GM18951 (cell line): ENCODE results near the gene CXCL9.

Source experiments
- POLR2A ChIP-seq: IDR thresholded peaks from 4 replicates; pipeline ENCODE4 v1.6.1; 2011; ENCODE audit warnings: mild to moderate bottlenecking; ENCODE audit not compliant: insufficient read length, insufficient read depth; ENCODE audit errors: extremely low read depth
- in situ Hi-C: fragments of 300-500 bp; cut with MboI; formaldehyde crosslinking; loops from one replicate; pipeline ENCODE4 v1.12.0; 2022; ENCODE audit warnings: low sequenced_read_pairs, mixed read lengths, inconsistent platforms; ENCODE audit not compliant: unreplicated experiment

CXCL9 gene

DNA sequence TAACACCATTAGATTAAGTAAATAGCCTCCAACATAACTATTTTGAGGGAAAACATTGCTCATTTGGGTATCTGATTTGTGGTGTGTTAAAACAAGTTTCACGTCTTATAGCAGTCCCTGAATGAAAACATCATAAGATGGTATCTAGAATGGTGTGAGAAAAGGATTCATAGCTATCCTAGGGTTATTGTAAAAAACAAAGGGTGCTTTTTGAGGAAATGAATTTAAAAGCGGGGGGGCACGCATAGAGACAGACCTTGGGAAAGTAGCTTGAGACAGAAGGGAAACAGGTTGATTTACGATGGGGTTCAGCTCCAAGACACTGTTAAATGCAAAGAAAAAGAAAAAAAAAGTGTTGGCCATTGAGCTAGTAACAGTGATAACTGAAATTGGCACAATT is 16.8 kb upstream of the CXCL9 start:
- in situ Hi-C loops, result no loop called here
- no peak for TF ChIP-seq POLR2A

DNA sequence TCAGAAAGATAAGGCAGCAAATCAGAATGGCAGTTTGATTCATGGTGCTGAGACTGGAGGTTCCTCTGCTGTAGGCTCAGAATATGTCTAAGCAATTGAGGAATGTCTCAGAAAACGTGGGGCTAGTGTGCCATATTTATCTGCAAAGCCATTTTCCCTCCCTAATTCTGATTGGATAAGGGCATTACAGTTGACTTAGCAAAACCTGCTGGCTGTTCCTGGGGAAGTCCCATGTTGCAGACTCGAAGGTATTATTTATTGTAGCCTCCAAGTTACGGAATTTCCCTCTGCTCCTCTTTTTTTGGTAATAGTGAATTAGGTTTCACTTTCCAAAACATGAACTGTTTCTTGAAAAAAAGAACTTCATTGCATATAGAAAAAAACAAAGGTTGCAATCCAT is 16.1 kb upstream of the CXCL9 start, which contains the start of gene CXCL10:
TSS of gene CXCL10 (minus strand) at position 109 of the 400 bp plus-strand sequence. CDS start at position 43, 66 bp downstream.
- in situ Hi-C loops, result no loop called here
- no peak for TF ChIP-seq POLR2A

DNA sequence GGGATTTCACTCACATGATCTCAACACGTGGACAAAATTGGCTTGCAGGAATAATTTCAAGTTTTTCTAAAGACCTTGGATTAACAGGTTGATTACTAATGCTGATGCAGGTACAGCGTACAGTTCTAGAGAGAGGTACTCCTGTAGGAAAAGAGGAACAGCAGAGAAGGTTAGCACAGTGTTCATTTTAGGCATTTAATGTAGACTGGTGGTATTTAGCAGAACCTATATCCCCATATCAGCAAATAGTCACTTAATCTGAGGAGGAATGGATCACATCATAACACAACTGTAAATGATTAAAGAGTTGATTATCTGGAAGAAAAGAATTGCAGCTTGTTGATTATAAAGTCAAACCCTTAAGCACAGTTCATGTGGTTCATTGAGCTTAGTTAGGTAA is 15.4 kb upstream of the CXCL9 start:
- in situ Hi-C loops, result no loop called here
- TF ChIP-seq POLR2A, result no peak

DNA sequence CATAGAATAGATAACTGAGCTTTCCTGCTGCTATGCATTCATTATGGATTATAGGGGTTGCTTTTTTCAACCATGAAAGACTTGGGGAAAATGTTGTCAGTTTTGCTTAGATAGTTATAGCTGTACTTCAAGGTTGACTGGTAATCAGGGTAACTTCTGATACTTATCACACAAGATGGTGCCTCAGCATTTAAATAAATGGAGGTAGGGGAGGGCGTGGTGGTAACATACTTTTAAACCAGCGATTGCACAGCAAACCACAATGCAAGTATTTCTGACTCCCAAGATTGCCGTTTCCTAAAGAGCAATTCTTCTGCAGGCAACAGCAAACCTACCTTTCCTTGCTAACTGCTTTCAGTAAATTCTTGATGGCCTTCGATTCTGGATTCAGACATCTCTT is 14.7 kb upstream of the CXCL9 start:
- in situ Hi-C loops, result no loop called here
- TF ChIP-seq POLR2A, result no peak

DNA sequence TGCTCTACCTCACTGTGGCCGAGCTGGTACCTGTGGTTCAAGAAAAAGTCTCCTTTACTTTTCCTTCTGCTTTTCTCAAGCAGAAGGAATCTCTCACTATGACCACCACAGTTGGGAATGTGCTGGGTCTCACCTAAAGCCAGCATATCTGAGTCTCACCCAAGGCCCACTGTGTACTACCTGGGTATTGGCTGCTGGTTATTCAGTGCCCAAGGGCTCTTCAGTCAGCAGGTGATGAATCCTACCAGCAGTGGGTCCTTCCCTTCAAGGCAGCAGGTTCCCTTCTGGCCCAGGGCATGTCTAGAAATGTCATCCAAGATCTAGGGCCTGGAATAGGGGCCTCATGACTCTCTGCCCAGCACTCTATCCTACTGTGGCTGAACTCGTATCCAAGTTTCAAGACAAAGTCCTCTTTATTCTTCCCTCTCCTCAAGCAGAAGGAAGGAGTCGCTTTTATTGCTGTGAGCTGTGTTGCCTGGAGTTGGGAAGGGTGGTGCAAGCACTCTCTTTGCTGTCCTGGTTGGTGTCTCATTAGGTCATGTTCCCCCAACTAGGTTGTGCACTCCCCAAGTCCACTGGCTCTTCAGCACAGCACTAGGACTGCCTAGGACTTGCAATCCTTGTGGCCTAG is 9.9 kb upstream of the CXCL9 start:
- TF ChIP-seq POLR2A, result no peak
- in situ Hi-C loops, result no loop called here

DNA sequence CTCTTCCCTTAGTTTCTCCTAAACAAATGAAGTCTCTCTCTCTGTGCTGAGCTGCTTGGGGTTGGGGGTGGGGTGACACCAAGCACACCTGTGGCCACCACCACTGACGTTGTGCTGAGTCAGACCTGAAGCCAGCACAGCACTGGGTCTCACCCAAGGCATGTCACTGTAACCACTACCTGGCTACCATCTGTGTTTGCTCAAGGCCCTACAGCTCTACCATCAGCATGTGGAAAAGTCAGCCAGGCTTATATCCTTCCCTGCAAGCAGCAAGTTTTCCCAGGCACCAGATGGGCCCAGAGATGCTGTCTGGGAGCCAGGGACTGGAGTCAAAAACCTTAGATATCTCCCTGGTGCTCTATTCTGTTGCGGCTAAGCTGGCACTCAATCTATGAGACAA is 9.1 kb upstream of the CXCL9 start:
- in situ Hi-C loops, result no loop called here

DNA sequence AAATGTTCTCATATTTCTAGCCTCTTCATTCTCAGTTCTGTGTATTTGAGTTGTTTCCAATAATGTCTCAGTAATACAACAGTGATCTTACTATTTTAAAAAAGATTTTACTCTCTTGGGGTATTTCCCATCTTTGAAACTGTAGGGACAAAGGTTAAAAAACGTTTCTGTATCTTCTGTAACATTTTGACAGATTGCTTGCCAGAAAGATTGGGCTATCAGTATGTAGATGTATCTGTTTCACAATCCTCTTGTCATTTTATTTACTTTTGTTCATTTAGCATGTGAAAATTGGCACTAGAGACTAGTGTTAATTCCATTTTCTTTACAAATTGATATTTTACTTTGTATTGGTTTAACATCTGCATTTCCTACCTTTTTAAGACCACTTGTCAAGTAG is 6.2 kb upstream of the CXCL9 start:
- in situ Hi-C loops, result no loop called here
- TF ChIP-seq POLR2A, result no peak

More for the DNA sequence above, 9.1 kb upstream of the CXCL9 start:
- no peak for TF ChIP-seq POLR2A

DNA sequence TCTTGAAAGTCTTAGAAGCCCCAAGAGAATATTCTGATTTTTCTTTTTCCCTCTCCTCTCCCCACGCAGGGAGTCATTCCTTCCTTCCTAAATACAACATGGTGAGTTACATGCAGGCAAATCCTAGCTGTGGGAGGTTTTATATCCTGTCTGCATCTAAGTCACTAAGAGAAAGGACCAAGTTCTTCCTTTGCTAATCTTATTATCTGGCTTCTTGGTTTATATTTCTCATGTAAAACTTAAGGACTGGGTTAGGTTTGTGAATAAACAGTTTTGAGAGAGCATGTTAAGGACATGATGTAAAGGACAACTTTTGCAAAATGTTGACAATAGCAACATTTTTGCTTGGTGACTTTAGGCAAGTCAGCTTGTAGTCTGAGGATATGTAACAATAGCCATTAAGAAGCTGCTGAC is 5.1 kb upstream of the CXCL9 start:
- in situ Hi-C loops, result no loop called here
- TF ChIP-seq POLR2A, result no peak

DNA sequence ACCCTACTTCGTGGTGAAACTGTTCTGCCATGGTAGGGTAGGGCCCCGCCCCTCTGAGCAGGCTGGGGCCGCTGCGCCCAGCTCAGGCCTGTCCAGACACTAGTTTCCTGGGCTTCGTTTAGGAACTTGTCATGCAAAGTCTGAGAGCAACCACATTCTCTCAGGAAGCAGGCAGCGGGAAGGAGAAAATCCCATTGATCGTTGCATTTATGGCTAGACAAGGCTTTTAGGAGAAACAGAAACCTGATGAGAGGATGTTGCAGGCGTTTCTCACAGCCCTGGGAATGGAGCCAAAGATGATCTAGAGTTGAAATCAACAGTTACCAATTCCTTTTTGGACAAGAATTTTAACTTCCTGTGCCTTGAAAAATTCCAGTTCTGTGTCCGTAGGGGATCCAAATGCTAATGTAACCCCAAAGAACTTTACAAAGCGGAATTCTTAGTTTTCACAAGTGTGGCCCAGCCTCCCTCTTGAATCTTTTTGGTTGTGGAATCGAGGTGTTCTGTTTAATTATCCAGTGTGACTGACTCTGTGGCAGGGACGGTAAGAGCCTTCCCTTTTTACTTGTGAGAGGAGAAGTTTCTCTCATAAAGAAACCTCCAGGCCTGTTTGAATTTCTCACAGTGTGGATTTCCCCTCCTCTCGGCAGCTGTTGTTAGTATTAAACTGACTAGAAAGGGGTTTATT is 4.5 kb upstream of the CXCL9 start:
- in situ Hi-C loops, result no loop called here
- TF ChIP-seq POLR2A, result no peak

DNA sequence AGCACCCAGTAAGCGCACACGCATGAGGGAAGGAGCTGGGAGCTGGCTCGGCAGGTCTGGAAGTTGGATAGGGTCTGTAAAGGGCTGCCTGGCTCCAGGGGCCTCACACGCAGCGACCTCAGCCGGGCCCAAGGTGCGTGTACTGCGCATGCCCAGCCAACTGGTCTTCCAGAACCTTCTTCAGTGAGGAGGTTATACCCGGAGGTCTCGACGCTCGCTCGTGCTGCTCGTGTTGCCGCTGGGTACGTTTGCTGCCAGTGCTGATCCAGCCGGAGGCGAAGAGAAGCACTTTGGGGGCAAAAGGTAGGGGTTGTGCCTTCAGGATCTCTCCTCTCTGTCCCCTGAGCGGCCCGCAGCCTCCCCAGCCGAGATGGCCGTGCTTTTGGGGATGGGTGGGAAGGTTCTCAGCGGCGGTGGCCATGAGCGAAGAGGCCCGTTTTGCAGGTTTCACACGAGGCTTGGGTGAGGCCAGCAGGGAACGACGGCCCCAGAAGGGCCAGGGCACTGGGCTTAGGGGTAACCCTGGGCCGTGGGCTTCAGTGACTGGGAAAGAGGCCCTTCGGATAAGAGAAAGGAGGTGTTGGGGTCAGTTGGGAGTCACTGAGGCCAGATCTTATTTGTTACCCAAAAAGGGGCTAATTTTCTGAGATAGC is 3.8 kb upstream of the CXCL9 start:
- no peak for TF ChIP-seq POLR2A
- in situ Hi-C loops, result no loop called here

DNA sequence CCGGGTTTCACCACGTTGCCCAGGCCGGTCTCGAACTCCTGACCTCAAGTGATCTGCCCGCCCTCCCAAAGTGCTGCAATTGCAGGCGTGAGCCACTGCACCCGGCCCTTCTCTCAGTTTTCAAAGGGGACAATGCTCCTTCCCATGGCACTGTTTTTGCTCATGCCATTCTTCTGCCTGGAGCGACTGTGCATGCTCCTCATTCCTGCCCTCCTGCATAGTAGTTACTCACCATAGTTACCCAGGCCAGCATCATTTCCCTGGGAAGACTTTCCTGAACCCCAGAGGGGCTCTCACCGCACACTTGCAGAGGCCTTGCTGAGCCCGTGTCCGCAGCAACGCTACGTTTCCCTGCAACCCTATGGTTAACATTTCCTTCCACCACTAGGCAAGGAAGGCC is 3.3 kb upstream of the CXCL9 start:
- no peak for TF ChIP-seq POLR2A

DNA sequence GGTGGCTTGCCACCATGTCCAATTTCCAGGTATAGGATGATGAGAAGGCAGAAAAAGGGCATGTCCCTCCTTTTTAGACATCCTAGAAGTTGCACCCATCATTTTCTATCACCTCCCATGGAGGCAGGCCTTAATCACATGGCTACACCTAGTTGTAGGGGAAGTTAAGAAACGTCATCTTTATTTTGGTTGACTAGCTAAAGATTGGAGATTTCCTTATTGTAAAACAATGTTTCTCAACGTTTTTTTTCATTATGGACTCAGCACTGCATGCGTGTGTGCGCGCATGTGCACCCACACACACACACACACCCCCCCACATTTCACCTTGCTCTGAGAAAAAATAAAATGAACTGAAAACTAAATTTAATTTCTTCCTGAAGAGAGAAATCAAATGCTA is 2.0 kb upstream of the CXCL9 start:
- TF ChIP-seq POLR2A, result no peak
- in situ Hi-C loops, result no loop called here

More for the DNA sequence above, 3.3 kb upstream of the CXCL9 start:
- in situ Hi-C loops, result no loop called here

DNA sequence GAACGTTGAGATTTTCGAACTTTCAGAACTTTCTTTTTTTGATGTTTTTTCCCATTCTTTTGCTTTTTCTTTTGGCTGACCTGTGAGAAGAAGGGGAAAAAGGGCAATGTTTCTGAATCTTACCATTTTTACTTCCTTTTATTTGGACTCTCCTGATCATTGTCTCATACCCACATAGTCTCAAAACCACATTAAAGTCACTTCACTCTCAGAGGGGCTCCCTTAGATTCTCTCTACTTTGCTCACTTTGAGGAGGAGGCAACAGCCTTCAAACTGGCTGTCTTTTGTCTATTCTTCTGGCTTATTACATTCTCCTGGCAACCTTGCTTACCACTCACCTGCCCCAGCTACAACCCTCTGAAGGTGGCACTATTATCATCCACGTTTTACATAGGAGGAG is 3.7 kb downstream of the CXCL9 start:
- in situ Hi-C loops, result loop anchor here (5.0 kb wide), 1 partner anchor 64 kb away; no protein-coding TSS in a partner anchor
- TF ChIP-seq POLR2A, result no peak

DNA sequence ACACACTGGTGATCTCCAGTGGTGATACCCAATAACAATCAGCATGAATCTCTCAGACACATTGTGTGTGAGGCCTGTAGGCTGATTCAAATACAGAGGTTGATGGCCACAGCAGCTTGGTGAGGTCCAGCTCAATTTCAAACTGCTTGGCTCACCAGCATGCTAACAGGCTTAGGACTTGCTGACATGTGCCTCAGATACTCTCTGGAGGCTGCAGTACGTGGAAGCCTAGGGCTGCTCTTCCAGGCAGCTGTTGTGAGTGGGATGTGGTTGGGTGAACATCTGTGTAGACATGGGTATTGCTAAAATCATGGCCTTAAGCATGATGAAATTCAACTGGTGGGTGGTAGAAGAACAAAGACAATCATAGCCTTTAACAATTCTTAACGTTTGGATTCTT is 4.3 kb downstream of the CXCL9 start:
- no peak for TF ChIP-seq POLR2A
- in situ Hi-C loops, result loop anchor here (5.0 kb wide), 1 partner anchor 64 kb away; no protein-coding TSS in a partner anchor
